ENCODE data around the gene PER1. TPM values are rescaled to one million over a fixed set of nuclear protein-coding genes. Genes with fewer than 3 reads are reported as not detected.

The PER1 gene
- total and polyA plus RNA-seq, 9 of the 15 experiments (the other 6 are each of a cell fraction or from before 2014, with no cell fraction given): 0.13 to 26.0 (median 3.4) TPM

DNA sequence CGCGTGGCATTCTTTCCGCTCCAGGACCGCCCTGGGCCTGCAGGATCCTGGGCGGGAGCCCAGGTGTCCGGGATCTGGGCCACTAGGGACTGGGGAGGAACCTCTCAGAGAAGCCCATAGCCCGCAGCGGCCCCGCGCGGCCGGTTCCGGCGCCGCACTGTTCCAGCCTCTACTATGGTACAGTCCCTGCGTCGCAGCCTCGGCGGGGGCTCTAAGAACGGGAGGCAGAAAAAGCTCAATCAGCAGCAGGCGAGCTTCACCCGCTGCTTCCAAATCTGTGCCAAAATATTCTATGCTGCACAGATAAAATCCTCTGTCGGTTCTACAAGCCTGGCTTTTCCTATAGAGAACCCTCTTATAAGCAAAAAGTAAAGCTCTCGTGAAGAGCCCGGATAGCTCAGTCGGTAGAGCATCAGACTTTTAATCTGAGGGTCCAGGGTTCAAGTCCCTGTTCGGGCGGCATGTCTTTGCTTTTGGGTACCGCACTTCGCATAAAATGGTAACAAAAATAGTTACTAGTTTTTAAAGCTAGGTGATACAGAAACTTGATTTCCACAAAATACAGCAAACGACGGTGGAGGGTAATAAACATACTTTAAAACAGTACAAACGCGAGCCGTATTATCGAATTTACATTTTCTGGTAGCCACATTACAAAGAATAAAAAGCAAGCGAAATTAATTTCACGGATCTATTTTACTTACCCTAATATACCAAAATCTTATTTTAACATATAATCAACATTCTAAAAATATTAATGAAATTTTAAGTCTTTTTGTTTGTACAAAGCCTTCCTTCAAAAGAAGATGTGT, 33.2 kb downstream of the PER1 start (continued):
- TF ChIP-seq, protein P1, sequence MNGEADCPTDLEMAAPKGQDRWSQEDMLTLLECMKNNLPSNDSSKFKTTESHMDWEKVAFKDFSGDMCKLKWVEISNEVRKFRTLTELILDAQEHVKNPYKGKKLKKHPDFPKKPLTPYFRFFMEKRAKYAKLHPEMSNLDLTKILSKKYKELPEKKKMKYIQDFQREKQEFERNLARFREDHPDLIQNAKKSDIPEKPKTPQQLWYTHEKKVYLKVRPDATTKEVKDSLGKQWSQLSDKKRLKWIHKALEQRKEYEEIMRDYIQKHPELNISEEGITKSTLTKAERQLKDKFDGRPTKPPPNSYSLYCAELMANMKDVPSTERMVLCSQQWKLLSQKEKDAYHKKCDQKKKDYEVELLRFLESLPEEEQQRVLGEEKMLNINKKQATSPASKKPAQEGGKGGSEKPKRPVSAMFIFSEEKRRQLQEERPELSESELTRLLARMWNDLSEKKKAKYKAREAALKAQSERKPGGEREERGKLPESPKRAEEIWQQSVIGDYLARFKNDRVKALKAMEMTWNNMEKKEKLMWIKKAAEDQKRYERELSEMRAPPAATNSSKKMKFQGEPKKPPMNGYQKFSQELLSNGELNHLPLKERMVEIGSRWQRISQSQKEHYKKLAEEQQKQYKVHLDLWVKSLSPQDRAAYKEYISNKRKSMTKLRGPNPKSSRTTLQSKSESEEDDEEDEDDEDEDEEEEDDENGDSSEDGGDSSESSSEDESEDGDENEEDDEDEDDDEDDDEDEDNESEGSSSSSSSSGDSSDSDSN (IDR thresholded peaks at IDR 0.05; ENCODE audit: borderline replicate concordance in 1 of 2, low read depth in 2 of 2, low read length in 2 of 2): 0 out of 4 replicates have a peak, but pooled peaks of 1 of the 2 experiments have one; percentile 27
- TF ChIP-seq, protein P2, sequence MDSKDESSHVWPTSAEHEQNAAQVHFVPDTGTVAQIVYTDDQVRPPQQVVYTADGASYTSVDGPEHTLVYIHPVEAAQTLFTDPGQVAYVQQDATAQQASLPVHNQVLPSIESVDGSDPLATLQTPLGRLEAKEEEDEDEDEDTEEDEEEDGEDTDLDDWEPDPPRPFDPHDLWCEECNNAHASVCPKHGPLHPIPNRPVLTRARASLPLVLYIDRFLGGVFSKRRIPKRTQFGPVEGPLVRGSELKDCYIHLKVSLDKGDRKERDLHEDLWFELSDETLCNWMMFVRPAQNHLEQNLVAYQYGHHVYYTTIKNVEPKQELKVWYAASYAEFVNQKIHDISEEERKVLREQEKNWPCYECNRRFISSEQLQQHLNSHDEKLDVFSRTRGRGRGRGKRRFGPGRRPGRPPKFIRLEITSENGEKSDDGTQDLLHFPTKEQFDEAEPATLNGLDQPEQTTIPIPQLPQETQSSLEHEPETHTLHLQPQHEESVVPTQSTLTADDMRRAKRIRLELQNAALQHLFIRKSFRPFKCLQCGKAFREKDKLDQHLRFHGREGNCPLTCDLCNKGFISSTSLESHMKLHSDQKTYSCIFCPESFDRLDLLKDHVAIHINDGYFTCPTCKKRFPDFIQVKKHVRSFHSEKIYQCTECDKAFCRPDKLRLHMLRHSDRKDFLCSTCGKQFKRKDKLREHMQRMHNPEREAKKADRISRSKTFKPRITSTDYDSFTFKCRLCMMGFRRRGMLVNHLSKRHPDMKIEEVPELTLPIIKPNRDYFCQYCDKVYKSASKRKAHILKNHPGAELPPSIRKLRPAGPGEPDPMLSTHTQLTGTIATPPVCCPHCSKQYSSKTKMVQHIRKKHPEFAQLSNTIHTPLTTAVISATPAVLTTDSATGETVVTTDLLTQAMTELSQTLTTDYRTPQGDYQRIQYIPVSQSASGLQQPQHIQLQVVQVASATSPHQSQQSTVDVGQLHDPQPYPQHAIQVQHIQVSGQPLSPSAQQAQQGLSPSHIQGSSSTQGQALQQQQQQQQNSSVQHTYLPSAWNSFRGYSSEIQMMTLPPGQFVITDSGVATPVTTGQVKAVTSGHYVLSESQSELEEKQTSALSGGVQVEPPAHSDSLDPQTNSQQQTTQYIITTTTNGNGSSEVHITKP (IDR thresholded peaks at IDR 0.05; ENCODE audit: partially characterized antibody): peak; percentile 82
- TF ChIP-seq RBM15 (IDR thresholded peaks at IDR 0.05; ENCODE audit: insufficient read depth, low read length) (no peak), ZNF668 (CRISPR knock-in tag; IDR thresholded peaks at IDR 0.05) (0 out of 2 replicates have a peak, but pooled peaks have one; percentile 52), TBP (optimal IDR thresholded peaks at IDR 0.05; ENCODE audit: low read depth, low read length) (peak; percentile 100), HMG20A (CRISPR knock-in tag; conservative IDR thresholded peaks at IDR 0.05) (no peak)
- TF ChIP-seq, protein P3, sequence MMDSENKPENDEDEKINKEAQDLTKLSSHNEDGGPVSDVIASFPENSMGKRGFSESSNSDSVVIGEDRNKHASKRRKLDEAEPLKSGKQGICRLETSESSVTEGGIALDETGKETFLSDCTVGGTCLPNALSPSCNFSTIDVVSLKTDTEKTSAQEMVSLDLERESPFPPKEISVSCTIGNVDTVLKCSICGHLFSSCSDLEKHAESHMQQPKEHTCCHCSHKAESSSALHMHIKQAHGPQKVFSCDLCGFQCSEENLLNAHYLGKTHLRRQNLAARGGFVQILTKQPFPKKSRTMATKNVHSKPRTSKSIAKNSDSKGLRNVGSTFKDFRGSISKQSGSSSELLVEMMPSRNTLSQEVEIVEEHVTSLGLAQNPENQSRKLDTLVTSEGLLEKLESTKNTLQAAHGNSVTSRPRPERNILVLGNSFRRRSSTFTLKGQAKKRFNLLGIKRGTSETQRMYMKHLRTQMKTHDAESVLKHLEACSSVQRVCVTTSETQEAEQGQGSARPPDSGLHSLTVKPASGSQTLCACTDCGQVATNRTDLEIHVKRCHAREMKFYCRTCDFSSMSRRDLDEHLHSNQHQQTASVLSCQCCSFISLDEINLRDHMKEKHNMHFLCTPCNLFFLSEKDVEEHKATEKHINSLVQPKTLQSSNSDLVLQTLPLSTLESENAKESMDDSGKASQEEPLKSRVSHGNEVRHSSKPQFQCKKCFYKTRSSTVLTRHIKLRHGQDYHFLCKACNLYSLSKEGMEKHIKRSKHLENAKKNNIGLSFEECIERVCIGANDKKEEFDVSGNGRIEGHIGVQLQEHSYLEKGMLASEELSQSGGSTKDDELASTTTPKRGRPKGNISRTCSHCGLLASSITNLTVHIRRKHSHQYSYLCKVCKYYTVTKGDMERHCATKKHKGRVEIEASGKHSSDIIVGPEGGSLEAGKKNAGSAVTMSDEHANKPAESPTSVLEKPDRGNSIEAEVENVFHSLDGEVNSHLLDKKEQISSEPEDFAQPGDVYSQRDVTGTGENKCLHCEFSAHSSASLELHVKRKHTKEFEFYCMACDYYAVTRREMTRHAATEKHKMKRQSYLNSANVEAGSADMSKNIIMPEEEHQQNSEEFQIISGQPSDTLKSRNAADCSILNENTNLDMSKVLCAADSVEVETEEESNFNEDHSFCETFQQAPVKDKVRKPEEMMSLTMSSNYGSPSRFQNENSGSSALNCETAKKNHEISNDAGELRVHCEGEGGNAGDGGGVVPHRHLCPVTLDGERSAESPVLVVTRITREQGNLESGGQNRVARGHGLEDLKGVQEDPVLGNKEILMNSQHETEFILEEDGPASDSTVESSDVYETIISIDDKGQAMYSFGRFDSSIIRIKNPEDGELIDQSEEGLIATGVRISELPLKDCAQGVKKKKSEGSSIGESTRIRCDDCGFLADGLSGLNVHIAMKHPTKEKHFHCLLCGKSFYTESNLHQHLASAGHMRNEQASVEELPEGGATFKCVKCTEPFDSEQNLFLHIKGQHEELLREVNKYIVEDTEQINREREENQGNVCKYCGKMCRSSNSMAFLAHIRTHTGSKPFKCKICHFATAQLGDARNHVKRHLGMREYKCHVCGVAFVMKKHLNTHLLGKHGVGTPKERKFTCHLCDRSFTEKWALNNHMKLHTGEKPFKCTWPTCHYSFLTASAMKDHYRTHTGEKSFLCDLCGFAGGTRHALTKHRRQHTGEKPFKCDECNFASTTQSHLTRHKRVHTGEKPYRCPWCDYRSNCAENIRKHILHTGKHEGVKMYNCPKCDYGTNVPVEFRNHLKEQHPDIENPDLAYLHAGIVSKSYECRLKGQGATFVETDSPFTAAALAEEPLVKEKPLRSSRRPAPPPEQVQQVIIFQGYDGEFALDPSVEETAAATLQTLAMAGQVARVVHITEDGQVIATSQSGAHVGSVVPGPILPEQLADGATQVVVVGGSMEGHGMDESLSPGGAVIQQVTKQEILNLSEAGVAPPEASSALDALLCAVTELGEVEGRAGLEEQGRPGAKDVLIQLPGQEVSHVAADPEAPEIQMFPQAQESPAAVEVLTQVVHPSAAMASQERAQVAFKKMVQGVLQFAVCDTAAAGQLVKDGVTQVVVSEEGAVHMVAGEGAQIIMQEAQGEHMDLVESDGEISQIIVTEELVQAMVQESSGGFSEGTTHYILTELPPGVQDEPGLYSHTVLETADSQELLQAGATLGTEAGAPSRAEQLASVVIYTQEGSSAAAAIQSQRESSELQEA (IDR thresholded peaks at IDR 0.05; ENCODE audit: low read depth): peak; percentile 58; the same call in 1 of the 2 replicates
- TF ChIP-seq, protein P4, sequence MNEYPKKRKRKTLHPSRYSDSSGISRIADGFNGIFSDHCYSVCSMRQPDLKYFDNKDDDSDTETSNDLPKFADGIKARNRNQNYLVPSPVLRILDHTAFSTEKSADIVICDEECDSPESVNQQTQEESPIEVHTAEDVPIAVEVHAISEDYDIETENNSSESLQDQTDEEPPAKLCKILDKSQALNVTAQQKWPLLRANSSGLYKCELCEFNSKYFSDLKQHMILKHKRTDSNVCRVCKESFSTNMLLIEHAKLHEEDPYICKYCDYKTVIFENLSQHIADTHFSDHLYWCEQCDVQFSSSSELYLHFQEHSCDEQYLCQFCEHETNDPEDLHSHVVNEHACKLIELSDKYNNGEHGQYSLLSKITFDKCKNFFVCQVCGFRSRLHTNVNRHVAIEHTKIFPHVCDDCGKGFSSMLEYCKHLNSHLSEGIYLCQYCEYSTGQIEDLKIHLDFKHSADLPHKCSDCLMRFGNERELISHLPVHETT (CRISPR knock-in tag; conservative IDR thresholded peaks at IDR 0.05 in 1 of 2, IDR thresholded peaks at IDR 0.05 in 1 of 2): 0 out of 4 replicates have a peak, but pooled peaks of 1 of the 2 experiments have one; percentile 23

Data from K562 (cell line).